ENCODE results near the gene SNX13.
"Not testable (repeated sequence)": the region's sequence is repeated elsewhere in the genome, so short reads cannot be mapped to it uniquely, and the experiment has no call there.

SNX13 gene

DNA sequence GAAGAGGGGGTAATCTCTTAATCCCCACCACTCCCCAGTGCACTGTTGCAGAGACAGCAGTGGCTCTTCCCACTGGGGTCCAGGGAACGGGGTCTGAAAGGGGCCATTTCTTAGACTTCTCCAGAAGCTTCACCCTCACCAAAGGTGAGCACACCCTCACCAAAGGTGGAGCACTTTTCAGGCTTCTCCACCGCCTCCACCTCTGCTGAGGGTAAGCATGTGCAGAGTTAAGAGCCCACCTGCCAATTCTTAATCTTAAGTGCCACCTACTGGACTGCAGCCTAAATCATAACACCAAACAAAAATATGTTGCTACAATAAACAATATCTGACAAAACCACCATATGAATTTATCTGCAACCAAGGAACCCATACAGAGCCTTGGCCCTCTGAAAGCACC lies 27.0 kb downstream of the SNX13 start:
- no peak overlapping the region for H3K4me3 ChIP-seq (ENCODE audit: extremely low read depth, insufficient read depth, low read length, poor library complexity, severe bottlenecking)
- peaks cover 7% of the 10 kb centered on the region for H3K9me3 ChIP-seq (ENCODE audit: control insufficient read depth, low read length)

DNA sequence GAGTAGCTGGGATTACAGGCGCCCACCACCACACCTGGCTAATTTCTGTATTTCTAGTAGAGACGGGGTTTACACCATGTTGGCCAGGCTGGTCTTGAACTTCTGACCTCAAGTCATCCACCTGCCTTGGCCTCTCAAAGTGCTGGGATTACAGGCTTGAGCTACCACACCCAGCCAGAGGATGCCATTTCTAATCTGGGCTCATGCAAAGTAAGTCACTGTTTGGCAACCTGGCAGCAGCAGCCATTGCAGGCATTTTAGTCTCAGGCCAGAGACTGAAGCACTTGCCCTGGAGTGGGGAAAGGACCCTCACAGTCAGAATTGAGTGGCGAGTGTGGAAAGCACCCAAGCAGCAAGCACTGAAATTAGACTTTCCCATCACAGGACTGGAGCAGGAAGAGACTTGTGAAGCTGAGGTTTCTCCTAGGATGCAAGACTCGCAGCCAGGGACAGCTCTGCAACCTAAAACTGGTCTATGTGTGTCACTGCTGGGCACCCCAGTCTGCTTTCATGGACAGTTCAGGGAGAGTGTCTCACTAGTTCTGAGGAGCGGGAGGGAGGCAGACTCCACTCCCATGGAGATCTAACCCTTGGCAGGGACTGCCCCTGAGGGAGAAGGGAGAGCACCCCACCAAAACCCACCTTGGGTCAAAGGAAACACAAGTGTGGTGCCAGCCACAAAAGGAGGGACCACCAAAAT lies 27.6 kb downstream of the SNX13 start:
- 57 to 67% methylated on average over 3 of the region's 5 CpGs for WGBS, 2 experiments (ENCODE audit: insufficient coverage in 2 of 2)
- H3K4me3 ChIP-seq (ENCODE audit: extremely low read depth, insufficient read depth, low read length, poor library complexity, severe bottlenecking) = no peak overlapping the region
- peaks cover 7% of the 10 kb centered on the region for H3K9me3 ChIP-seq (ENCODE audit: control insufficient read depth, low read length)
- H3K27ac ChIP-seq (ENCODE audit: low read depth, low read length, severe bottlenecking) = no peak overlapping the region
- H3K36me3 ChIP-seq (ENCODE audit: control insufficient read depth, insufficient read depth, low read length) = no peaks in the 10 kb centered on the region
- H3K4me1 ChIP-seq (ENCODE audit: control insufficient read depth, insufficient read depth, low read length, poor library complexity, severe bottlenecking) = no peaks in the 10 kb centered on the region

More for the DNA sequence above, 27.0 kb downstream of the SNX13 start:
- WGBS, 2 experiments (ENCODE audit: insufficient coverage in 2 of 2) = 100% methylated on average over 1 to 2 of the region's 2 CpGs
- Histone ChIP-seq H3K4me1 (ENCODE audit: control insufficient read depth, insufficient read depth, low read length, poor library complexity, severe bottlenecking) (no peaks in the 10 kb centered on the region), H3K27ac (ENCODE audit: low read depth, low read length, severe bottlenecking) (no peak overlapping the region), H3K36me3 (ENCODE audit: control insufficient read depth, insufficient read depth, low read length) (no peaks in the 10 kb centered on the region)

DNA sequence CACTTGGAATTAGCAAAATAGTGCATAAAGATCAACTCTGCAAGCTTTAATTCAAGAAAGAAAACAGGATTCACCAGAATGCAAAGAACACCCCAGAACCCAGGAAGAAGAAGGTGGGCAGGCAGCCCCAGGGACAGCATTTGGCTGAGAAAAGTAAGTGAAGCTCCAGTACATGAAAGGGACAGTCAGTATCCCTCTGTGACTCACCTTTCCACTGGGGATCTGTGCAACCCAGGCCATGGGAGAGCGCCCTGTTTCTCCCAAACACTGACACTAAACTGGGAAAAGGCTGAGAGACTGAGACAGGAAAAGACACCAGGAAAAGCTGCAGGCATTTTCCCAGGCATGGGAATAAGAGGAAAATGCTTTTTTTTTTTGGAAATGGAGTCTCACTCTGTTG lies 28.2 kb downstream of the SNX13 start:
- no peak overlapping the region for H3K27ac ChIP-seq (ENCODE audit: low read depth, low read length, severe bottlenecking)

DNA sequence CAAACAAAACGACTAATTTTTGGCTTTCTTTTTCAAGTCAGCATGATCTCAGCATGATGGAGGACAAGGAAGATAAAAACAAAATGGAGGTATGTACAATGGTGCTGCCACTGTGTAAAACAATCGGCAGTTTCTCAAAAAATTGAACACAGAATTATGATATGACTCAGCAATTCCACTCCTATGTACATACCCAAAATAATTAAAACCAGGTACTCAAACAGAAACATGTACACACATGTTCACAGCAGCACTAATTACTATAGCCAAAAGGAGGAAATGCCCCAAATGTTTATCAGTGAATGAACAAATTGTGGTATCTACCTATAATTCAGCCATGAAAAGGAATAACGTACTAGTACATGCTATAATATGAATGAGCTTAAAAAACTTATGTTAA lies 29.9 kb downstream of the SNX13 start:
- 92 to 100% methylated on average over 1 to 2 of the region's 3 CpGs for WGBS, 2 experiments (ENCODE audit: insufficient coverage in 2 of 2)
- no peaks in the 10 kb centered on the region for H3K9me3 ChIP-seq (ENCODE audit: control insufficient read depth, low read length)
- no peak overlapping the region for H3K27ac ChIP-seq (ENCODE audit: low read depth, low read length, severe bottlenecking)
- no peaks in the 10 kb centered on the region for H3K4me1 ChIP-seq (ENCODE audit: control insufficient read depth, insufficient read depth, low read length, poor library complexity, severe bottlenecking)
- no peaks in the 10 kb centered on the region for H3K36me3 ChIP-seq (ENCODE audit: control insufficient read depth, insufficient read depth, low read length)
- H3K4me3 ChIP-seq (ENCODE audit: extremely low read depth, insufficient read depth, low read length, poor library complexity, severe bottlenecking) = no peak overlapping the region

More for the DNA sequence above, 28.2 kb downstream of the SNX13 start:
- Histone ChIP-seq H3K4me1 (ENCODE audit: control insufficient read depth, insufficient read depth, low read length, poor library complexity, severe bottlenecking) (no peaks in the 10 kb centered on the region), H3K9me3 (ENCODE audit: control insufficient read depth, low read length) (peaks cover 5% of the 10 kb centered on the region), H3K36me3 (ENCODE audit: control insufficient read depth, insufficient read depth, low read length) (no peaks in the 10 kb centered on the region), H3K4me3 (ENCODE audit: extremely low read depth, insufficient read depth, low read length, poor library complexity, severe bottlenecking) (no peak overlapping the region)
- 0% methylated on average over 1 of the region's 1 CpG; no CpG with 5 or more reads in 1 of the 2 experiments for WGBS, 2 experiments (ENCODE audit: insufficient coverage in 2 of 2)

DNA sequence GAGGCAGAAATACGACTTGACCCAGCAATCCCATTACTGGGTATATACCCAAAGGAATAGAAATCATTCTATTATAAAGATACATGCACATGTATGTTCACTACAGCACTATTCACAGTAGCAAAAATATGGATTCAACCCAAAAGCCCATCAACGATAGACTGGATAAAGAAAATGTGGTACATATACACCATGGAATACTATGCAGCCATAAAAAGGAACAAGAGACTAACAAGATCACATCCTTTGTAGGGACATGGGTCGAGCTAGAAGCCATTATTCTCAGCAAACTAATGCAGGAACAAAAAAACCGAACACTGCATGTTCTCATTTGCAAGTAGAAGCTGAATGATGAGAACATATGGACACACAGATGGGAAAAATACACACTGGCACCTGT lies 31.0 kb downstream of the SNX13 start:
- not testable (repeated sequence) for H3K27ac ChIP-seq (ENCODE audit: low read depth, low read length, severe bottlenecking); H3K4me3 ChIP-seq (ENCODE audit: extremely low read depth, insufficient read depth, low read length, poor library complexity, severe bottlenecking); H3K36me3 ChIP-seq (ENCODE audit: control insufficient read depth, insufficient read depth, low read length); H3K9me3 ChIP-seq (ENCODE audit: control insufficient read depth, low read length); H3K4me1 ChIP-seq (ENCODE audit: control insufficient read depth, insufficient read depth, low read length, poor library complexity, severe bottlenecking)
- 82% methylated on average over 2 of the region's 4 CpGs; no CpG with 5 or more reads in 1 of the 2 experiments for WGBS, 2 experiments (ENCODE audit: insufficient coverage in 2 of 2)

DNA sequence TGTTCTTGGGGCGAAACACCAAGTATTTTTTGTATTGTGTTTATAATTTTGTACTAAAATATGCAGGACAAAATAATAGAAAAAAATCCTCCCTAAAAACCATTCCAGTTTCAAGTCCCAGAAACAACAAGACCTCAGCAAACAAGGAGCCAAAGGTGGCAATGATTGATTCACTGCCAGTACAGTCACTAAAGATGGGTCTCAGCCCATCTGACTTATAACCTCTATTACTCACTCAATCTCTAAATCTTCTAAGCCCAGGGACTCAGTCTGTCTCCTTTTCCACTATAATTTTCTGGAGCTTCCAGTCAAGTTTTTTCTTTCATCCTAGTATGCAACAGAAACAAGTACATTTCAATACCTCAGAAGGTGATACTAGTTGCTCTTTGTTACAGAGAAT lies 33.3 kb downstream of the SNX13 start:
- no peak overlapping the region for H3K27ac ChIP-seq (ENCODE audit: low read depth, low read length, severe bottlenecking)
- no CpG with 5 or more reads among the region's 1 CpG for WGBS, 2 experiments (ENCODE audit: insufficient coverage in 2 of 2)
- H3K36me3 ChIP-seq (ENCODE audit: control insufficient read depth, insufficient read depth, low read length) = no peaks in the 10 kb centered on the region
- H3K9me3 ChIP-seq (ENCODE audit: control insufficient read depth, low read length) = no peaks in the 10 kb centered on the region
- H3K4me3 ChIP-seq (ENCODE audit: extremely low read depth, insufficient read depth, low read length, poor library complexity, severe bottlenecking) = no peak overlapping the region
- H3K4me1 ChIP-seq (ENCODE audit: control insufficient read depth, insufficient read depth, low read length, poor library complexity, severe bottlenecking) = no peaks in the 10 kb centered on the region

DNA sequence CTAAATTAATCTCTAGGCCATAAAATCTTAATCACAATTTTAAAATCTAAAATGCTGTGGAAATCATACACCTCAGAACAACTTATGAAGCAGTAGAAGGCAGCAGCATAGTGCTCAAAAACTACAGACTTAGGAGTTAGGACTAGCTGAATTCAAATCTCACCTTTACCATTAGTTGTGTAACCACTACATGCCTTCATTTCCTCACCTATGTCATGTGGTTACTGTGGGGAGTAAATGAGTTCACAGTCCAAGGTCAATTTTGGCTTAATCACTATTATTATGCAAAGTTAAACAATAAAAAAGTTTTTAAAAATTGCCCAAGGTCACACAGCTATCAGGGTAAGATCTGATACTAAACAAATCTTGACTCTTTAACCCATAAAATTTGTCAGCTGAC lies 37.0 kb downstream of the SNX13 start:
- Histone ChIP-seq H3K4me1 (ENCODE audit: control insufficient read depth, insufficient read depth, low read length, poor library complexity, severe bottlenecking) (no peaks in the 10 kb centered on the region), H3K4me3 (ENCODE audit: extremely low read depth, insufficient read depth, low read length, poor library complexity, severe bottlenecking) (no peak overlapping the region), H3K9me3 (ENCODE audit: control insufficient read depth, low read length) (no peaks in the 10 kb centered on the region), H3K27ac (ENCODE audit: low read depth, low read length, severe bottlenecking) (no peak overlapping the region), H3K36me3 (ENCODE audit: control insufficient read depth, insufficient read depth, low read length) (no peaks in the 10 kb centered on the region)

DNA sequence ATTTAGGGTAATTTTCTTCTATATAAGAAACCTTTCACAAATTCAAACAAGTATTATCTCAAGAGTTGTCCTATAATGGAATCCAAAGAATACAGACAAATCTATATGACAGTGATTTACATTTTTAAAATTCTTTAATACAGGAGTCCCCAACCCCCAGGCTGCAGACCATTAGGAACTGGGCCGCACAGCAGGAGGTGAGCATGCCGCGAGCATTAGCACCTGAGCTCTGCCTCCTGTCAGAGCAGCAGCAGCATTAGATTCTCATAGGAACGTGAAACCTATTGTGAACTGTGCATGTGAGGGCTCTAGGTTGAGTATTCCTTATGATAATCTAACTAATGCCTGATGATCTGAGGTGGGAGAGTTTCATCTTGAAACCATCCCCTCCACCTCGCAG lies 37.7 kb downstream of the SNX13 start:
- Histone ChIP-seq H3K36me3 (ENCODE audit: control insufficient read depth, insufficient read depth, low read length) (no peaks in the 10 kb centered on the region), H3K9me3 (ENCODE audit: control insufficient read depth, low read length) (no peaks in the 10 kb centered on the region), H3K27ac (ENCODE audit: low read depth, low read length, severe bottlenecking) (no peak overlapping the region), H3K4me3 (ENCODE audit: extremely low read depth, insufficient read depth, low read length, poor library complexity, severe bottlenecking) (no peak overlapping the region), H3K4me1 (ENCODE audit: control insufficient read depth, insufficient read depth, low read length, poor library complexity, severe bottlenecking) (no peaks in the 10 kb centered on the region)
- WGBS, 2 experiments (ENCODE audit: insufficient coverage in 2 of 2) = 53 to 58% methylated on average over 2 to 4 of the region's 5 CpGs

DNA sequence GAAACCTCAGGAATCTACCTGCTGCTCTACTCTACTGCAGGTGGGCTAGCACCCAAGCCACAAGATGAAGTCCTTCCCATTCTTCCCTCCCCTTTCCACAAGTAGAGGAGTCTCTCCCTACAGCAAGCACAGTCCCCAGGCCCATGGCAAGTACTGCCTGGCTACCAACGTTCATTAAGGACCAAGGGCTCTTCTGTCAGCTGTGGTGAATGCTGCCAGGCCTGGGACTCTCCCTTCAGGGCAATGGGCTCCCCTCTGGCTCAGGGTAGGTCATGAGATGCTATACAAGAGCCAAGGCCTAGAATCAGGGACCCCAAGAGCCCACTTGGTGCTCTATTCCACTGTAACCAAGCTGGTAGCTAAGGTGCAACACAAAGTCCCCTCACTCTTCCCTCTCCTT lies 39.8 kb downstream of the SNX13 start:
- WGBS, 2 experiments (ENCODE audit: insufficient coverage in 2 of 2) = 100% methylated on average over 1 of the region's 1 CpG; no CpG with 5 or more reads in 1 of the 2 experiments
- Histone ChIP-seq H3K4me3 (ENCODE audit: extremely low read depth, insufficient read depth, low read length, poor library complexity, severe bottlenecking) (no peak overlapping the region), H3K9me3 (ENCODE audit: control insufficient read depth, low read length) (no peaks in the 10 kb centered on the region), H3K4me1 (ENCODE audit: control insufficient read depth, insufficient read depth, low read length, poor library complexity, severe bottlenecking) (no peaks in the 10 kb centered on the region), H3K27ac (ENCODE audit: low read depth, low read length, severe bottlenecking) (no peak overlapping the region), H3K36me3 (ENCODE audit: control insufficient read depth, insufficient read depth, low read length) (no peaks in the 10 kb centered on the region)

DNA sequence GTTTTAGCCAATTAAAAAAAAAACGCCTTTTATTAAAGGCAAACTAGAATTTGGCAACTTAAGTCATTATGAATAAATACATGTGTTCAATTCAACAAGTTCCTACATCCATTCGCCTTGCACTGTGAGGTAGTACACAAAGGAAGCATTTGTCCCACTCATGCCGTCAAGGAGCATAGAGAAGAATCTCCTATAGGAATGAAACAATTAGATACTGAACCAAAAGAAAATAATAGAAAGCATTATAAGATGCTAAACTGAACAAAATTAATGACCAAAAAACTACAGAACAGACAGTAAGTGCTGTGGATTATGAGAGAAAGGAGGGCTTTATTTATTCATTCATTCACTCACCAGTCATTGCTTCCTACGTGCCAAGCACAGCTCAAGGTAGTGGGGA lies 42.2 kb downstream of the SNX13 start:
- 80% methylated on average over 1 of the region's 4 CpGs; no CpG with 5 or more reads in 1 of the 2 experiments for WGBS, 2 experiments (ENCODE audit: insufficient coverage in 2 of 2)

DNA sequence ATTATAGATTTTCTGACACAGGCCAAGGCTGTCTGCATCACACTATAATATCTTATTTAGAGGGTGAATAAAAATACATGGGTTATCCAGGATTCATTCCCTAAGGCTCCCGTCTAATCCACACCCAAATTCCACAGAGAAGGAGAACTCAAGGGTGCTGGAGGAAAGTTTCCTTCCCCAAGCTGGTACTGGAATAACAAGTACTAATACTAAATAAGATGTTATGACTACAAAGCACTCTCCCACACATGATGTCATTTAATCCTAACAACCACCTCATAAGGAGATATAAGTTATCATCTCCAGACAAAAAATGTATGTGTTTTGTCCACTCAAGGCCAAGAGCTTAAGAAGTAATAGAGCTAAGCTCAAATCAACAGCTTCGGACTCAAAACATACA lies 53.0 kb downstream of the SNX13 start:
- H3K9me3 ChIP-seq (ENCODE audit: control insufficient read depth, low read length) = no peaks in the 10 kb centered on the region
- 100% methylated on average over 1 of the region's 2 CpGs; no CpG with 5 or more reads in 1 of the 2 experiments for WGBS, 2 experiments (ENCODE audit: insufficient coverage in 2 of 2)
- H3K4me1 ChIP-seq (ENCODE audit: control insufficient read depth, insufficient read depth, low read length, poor library complexity, severe bottlenecking) = no peaks in the 10 kb centered on the region
- peaks cover 8% of the 10 kb centered on the region for H3K36me3 ChIP-seq (ENCODE audit: control insufficient read depth, insufficient read depth, low read length)
- no peak overlapping the region for H3K4me3 ChIP-seq (ENCODE audit: extremely low read depth, insufficient read depth, low read length, poor library complexity, severe bottlenecking)
- H3K27ac ChIP-seq (ENCODE audit: low read depth, low read length, severe bottlenecking) = no peak overlapping the region

More for the DNA sequence above, 42.2 kb downstream of the SNX13 start:
- H3K9me3 ChIP-seq (ENCODE audit: control insufficient read depth, low read length) = no peaks in the 10 kb centered on the region
- no peaks in the 10 kb centered on the region for H3K36me3 ChIP-seq (ENCODE audit: control insufficient read depth, insufficient read depth, low read length)
- no peak overlapping the region for H3K4me3 ChIP-seq (ENCODE audit: extremely low read depth, insufficient read depth, low read length, poor library complexity, severe bottlenecking)
- H3K27ac ChIP-seq (ENCODE audit: low read depth, low read length, severe bottlenecking) = no peak overlapping the region
- no peaks in the 10 kb centered on the region for H3K4me1 ChIP-seq (ENCODE audit: control insufficient read depth, insufficient read depth, low read length, poor library complexity, severe bottlenecking)
